Endothelial cell of umbilical vein (primary cell): ENCODE results near the gene LRP1. TPM values are rescaled to one million over a fixed set of nuclear protein-coding genes. Genes with fewer than 3 reads are reported as not detected.

Experiments used
- BruUV-seq: library from RNA; stranded (reverse); fragments of 400-500 nt; replicated peaks from 2 replicates; lab custom pipeline; 2021; lab: Mats Ljungman, UMichigan
- CTCF ChIA-PET: fragments of 300-600, 350-600 bp; sonication (Branson Sonifier 250); formaldehyde crosslinking; loops from one replicate; lab custom pipeline; 2021; ENCODE audit warnings: antibody characterized with exemption, inconsistent platforms; lab: Charles Lee
- POLR2A ChIA-PET: fragments of 300-600, 350-600 bp; sonication (Branson Sonifier 250); formaldehyde crosslinking; loops from one replicate; lab custom pipeline; 2021; ENCODE audit warnings: antibody characterized with exemption, inconsistent platforms; lab: Charles Lee
- DNase-seq: peaks from one replicate; pipeline ENCODE4 v3.0.0-alpha.2; 2011; ENCODE audit warnings: low read depth, low spot score
- FAIRE-seq: peaks from 2 replicates; lab custom pipeline; 2011; peaks lifted over from hg19 to GRCh38; lab: Jason Lieb, UNC
- H2AFZ ChIP-seq: 2 replicates; pipeline ENCODE4 v1.6.0; 2012; ENCODE audit warnings: low read depth, low read length, control low read depth, inconsistent platforms
- H3K27ac ChIP-seq: 2 replicates; pipeline ENCODE4 v1.5.1; 2011; ENCODE audit warnings: low read depth, mild to moderate bottlenecking, control low read depth, low read length, moderate library complexity; ENCODE audit not compliant: insufficient read depth
- H3K27me3 ChIP-seq, 2 experiments: 2 replicates each; pipeline versions ENCODE4 v1.6.0 to v1.6.1; 2011; ENCODE audit warnings: low read length in 2 of 2, mixed read lengths in 1 of 2; ENCODE audit not compliant: control insufficient read depth in 2 of 2, insufficient read depth in 2 of 2
- H3K36me3 ChIP-seq, 2 experiments: 2 replicates in 1 of 2; 3 replicates in 1 of 2; pipeline ENCODE4 v1.5.1; 2011; ENCODE audit warnings: low read length in 2 of 2, mild to moderate bottlenecking in 1 of 2, moderate library complexity in 1 of 2; ENCODE audit not compliant: control insufficient read depth in 2 of 2, insufficient read depth in 2 of 2; ENCODE audit errors: extremely low read depth in 1 of 2
- H3K4me1 ChIP-seq: 3 replicates; pipeline ENCODE4 v1.5.1; 2011; ENCODE audit warnings: mild to moderate bottlenecking, low read length; ENCODE audit not compliant: control insufficient read depth, insufficient read depth; ENCODE audit errors: extremely low read depth
- H3K4me2 ChIP-seq: 2 replicates; pipeline ENCODE4 v1.6.1; 2011; ENCODE audit warnings: low read length, control low read depth, mixed read lengths; ENCODE audit not compliant: insufficient read depth
- H3K4me3 ChIP-seq, 3 experiments: fragments of 200-600 bp in 1 of 3; sonication (generic), shearing (Covaris generic) in 1 of 3; replicated peaks in 1 of 3; 2 replicates each; pipeline ENCODE4 v1.5.1; 2011 to 2016; ENCODE audit warnings: control low read depth in 3 of 3, low read length in 3 of 3, mild to moderate bottlenecking in 2 of 3, inconsistent platforms in 1 of 3, low read depth in 1 of 3, moderate library complexity in 1 of 3; ENCODE audit not compliant: insufficient read depth in 1 of 3
- H3K79me2 ChIP-seq: 2 replicates; pipeline ENCODE4 v1.6.0; 2012; ENCODE audit warnings: low read length, inconsistent platforms; ENCODE audit not compliant: control insufficient read depth, insufficient read depth
- H3K9ac ChIP-seq: replicated peaks from 2 replicates; pipeline ENCODE3; 2011; ENCODE audit warnings: low read length, control low read depth; ENCODE audit not compliant: insufficient read depth; ENCODE audit errors: extremely low read depth
- H3K9me1 ChIP-seq: replicated peaks from 3 replicates; pipeline ENCODE4 v1.6.0; 2011; ENCODE audit warnings: mild to moderate bottlenecking, low read length; ENCODE audit not compliant: control insufficient read depth, insufficient read depth; ENCODE audit errors: extremely low read depth
- H3K9me3 ChIP-seq: replicated peaks from 2 replicates; pipeline ENCODE4 v1.5.1; 2012; ENCODE audit warnings: low read length, inconsistent platforms; ENCODE audit not compliant: control insufficient read depth, insufficient read depth
- H4K20me1 ChIP-seq: replicated peaks from 2 replicates; pipeline ENCODE3; 2011; ENCODE audit warnings: mild to moderate bottlenecking, low read length; ENCODE audit not compliant: control insufficient read depth, insufficient read depth; ENCODE audit errors: extremely low read depth
- CTCF ChIP-seq, 2 donors: IDR thresholded peaks; 1 replicate in 1 of 2; 2 replicates in 1 of 2; pipeline ENCODE4 v1.5.1; 2011; ENCODE audit warnings: low read length in 2 of 2, mild to moderate bottlenecking in 2 of 2, moderate library complexity in 2 of 2, control low read depth in 1 of 2, inconsistent platforms in 1 of 2, low read depth in 1 of 2; ENCODE audit not compliant: insufficient read depth in 1 of 2; ENCODE audit errors: extremely low read depth in 1 of 2
- EZH2 ChIP-seq: IDR thresholded peaks from 2 replicates; pipeline ENCODE4 v1.6.1; 2012; ENCODE audit warnings: borderline replicate concordance, low read depth, mild to moderate bottlenecking, moderate library complexity, low read length, inconsistent platforms; ENCODE audit not compliant: severe bottlenecking
- FOS ChIP-seq: IDR thresholded peaks from 2 replicates; pipeline ENCODE4 v1.6.1; 2011; ENCODE audit warnings: mild to moderate bottlenecking, low read length, moderate library complexity, borderline replicate concordance; ENCODE audit not compliant: insufficient read depth
- GATA2 ChIP-seq: IDR thresholded peaks from 2 replicates; pipeline ENCODE4 v1.7.0; 2011; ENCODE audit warnings: low read depth, mild to moderate bottlenecking, moderate library complexity, mixed read lengths, low read length; ENCODE audit not compliant: insufficient read length, insufficient read depth
- JUN ChIP-seq: IDR thresholded peaks from 2 replicates; pipeline ENCODE4 v1.6.1; 2011; ENCODE audit warnings: borderline replicate concordance, low read depth; ENCODE audit not compliant: insufficient read length, insufficient read depth
- MAX ChIP-seq: IDR thresholded peaks from 2 replicates; pipeline ENCODE4 v1.6.1; 2011; ENCODE audit not compliant: insufficient read depth, insufficient read length
- MYC ChIP-seq: IDR thresholded peaks from one replicate; pipeline ENCODE4 v1.6.1; 2011; ENCODE audit warnings: mild to moderate bottlenecking, low read depth, low read length
- POLR2A ChIP-seq: IDR thresholded peaks from 2 replicates; pipeline ENCODE4 v1.6.1; 2012; ENCODE audit warnings: low read depth, mild to moderate bottlenecking, control low read depth, low read length
- POLR2AphosphoS5 ChIP-seq: IDR thresholded peaks from 2 replicates; pipeline ENCODE4 v1.6.1; 2012; ENCODE audit warnings: low read depth, mild to moderate bottlenecking, control low read depth, low read length, moderate library complexity; ENCODE audit not compliant: insufficient read depth
- dilution Hi-C: fragments of 300-500 bp; cut with MboI; formaldehyde crosslinking; loops from one replicate; pipeline ENCODE4 v1.15.0; 2019; ENCODE audit warnings: low sequenced_read_pairs; ENCODE audit not compliant: extremely low pct_ligation_motif_present
- intact Hi-C: fragments of 100-400 bp; cut with micrococcal nuclease; formaldehyde crosslinking; loops from one replicate; pipeline ENCODE4 v1.10.0; 2022
- polyA plus RNA-seq, 4 experiments: library from polyadenylated mRNA; depleted of rRNA in 3 of 4; stranded (reverse) in 3 of 4; unstranded in 1 of 4; fragments of >200 nt; gene quantifications; 2 replicates each; pipeline versions ENCODE4 v1.2.1 to v1.2.3, GENCODE V29; 2011 to 2012; ENCODE audit warnings: missing spikeins in 1 of 4
- total RNA-seq: library from RNA; stranded (reverse); gene quantifications from 2 replicates; pipeline ENCODE4 v1.2.3, GENCODE V29; 2021

LRP1 gene
- total and polyA plus RNA-seq, 2 donors (not counting 3 experiments of a cell fraction or from before 2014, with no cell fraction given): 1.6 to 4.6 TPM

GRCh38 chr12:57218030-57218853, 90.0 kb downstream of the LRP1 start:
- Histone ChIP-seq H3K4me2 (no peak overlapping the region), H2AFZ (no peak overlapping the region), H3K9ac (no peak overlapping the region), H3K9me3 (no peaks in the 10 kb centered on the region), H3K27me3 (peaks cover 82 to 87% of the 10 kb centered on the region in 2 experiments), H3K4me3 (no peak overlapping the region), H3K27ac (no peak overlapping the region), H3K9me1 (no peaks in the 10 kb centered on the region), H4K20me1 (no peaks in the 10 kb centered on the region), H3K79me2 (no peaks in the 10 kb centered on the region), H3K4me1 (peaks cover 2% of the 10 kb centered on the region), H3K36me3 (no peaks in the 10 kb centered on the region)
- dilution Hi-C loops: no loop called here
- CTCF ChIA-PET: interaction anchor here (1.1 to 4.1 kb wide), 3 partner anchors 11 to 241 kb away, joined by 3 to 60 read pairs (median 10); partner anchors contain the start of genes GLI1 and SHMT2
- TF ChIP-seq MYC (no peak), GATA2 (no peak), CTCF (IDR thresholded peaks at IDR 0.05; ENCODE audit: extremely low read depth in 1 of 2, insufficient read depth in 1 of 2, low read depth in 1 of 2, low read length in 2 of 2) (no peak), FOS (no peak), MAX (no peak), JUN (no peak), POLR2AphosphoS5 (no peak), POLR2A (no peak), EZH2 (no peak)
- BruUV-seq: no TSS peak
- DNase-seq: no peak
- POLR2A ChIA-PET: no interaction called here
- intact Hi-C loops: no loop called here
- FAIRE-seq: no peak
